GM21526 (cell line): ENCODE results near the gene FIGNL1.

Experiments
- ATAC-seq: cut with Tn5 transposase; IDR thresholded peaks from one replicate; pipeline ENCODE4 v1.9.1; 2021; ENCODE audit warnings: moderate library complexity; ENCODE audit not compliant: unreplicated experiment, low FRiP score

Gene FIGNL1

DNA sequence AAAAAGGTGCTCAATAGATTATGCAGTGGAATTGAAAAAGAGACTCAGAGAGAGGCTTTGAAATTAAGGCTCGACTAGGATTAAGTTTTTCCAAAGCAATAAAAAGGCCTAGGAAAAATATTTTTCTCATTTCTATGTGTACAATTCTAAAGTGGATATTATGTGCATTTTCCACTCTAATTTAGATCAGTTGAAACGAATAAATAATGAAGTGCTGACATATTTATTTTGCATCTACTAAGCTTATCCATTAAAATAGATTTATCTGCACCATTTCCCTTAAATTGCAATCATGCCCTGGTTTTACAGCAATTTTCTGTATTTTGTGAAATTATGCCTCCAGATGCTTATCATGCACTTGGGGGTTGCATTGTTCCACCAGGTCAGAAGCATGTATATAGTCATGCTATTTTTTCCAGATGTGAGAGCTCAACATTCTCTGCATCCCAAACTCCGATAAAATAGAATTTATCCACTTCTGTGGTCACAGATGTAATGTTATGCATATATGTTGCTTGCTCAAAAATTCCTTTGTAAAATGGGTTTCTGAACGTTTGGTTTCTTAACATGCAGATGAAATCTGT lies 18.3 kb downstream of the FIGNL1 start:
- no peak for ATAC-seq

DNA sequence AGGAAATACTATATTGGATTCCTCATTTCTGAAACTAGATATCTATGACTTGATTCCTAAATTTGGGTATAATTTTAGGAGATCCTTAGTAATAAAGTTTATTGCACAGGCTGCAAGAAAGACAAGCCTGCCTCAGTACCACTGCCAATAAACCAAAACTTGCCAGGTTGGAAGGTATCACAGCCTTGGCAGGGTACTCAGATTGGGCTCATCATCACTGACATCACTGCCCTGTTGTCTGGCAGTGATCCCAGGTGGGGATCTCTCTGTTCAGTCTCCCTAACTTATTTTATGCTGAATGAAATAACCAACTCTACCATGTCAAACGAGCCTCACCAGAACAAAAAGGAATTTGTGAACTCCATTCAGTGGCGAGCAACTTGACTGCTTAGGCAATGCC lies 18.8 kb downstream of the FIGNL1 start:
- no peak for ATAC-seq

GRCh38 chr7:50428911-50429310 lies 21.2 kb downstream of the FIGNL1 start:
- no peak for ATAC-seq

DNA sequence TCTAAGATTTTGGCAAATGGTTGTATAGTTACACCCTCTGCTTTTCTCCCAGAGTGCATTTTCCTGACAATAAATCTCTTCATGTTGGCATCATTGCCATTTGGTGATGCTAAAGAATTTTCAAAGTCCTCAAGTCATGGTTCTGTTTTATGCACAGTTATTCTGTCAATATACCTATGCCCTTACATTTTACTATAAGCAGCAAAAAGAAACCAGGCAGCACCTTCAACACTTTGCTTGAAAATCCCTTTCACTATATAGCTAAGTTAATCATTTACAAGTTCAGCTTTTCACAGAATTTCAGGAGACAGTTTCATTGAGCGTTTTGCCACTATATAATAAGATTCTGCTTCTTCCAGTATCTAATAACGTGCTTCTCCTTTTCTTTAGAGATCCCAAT lies 22.6 kb downstream of the FIGNL1 start:
- ATAC-seq, result no peak

GRCh38 chr7:50426280-50427045 lies 23.7 kb downstream of the FIGNL1 start:
- no peak for ATAC-seq

DNA sequence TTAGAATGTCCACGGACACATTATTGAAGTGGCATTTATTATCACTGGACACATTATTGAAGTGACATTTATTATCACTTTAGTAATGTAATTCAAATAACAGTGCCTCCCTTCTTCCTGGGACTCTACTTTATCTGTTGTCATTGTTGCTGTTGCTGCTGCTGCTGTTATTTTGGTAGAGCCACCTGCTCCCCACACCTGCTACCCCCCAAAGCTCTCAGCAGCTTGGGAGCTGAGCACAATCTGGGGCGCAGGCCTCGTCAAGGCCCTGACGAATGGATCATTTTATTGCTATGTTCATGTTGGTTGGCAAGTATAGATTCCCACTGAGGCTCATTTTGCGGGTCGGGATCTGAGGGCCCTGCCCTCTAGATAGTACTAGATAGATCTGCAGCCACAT lies 24.8 kb downstream of the FIGNL1 start:
- no peak for ATAC-seq

DNA sequence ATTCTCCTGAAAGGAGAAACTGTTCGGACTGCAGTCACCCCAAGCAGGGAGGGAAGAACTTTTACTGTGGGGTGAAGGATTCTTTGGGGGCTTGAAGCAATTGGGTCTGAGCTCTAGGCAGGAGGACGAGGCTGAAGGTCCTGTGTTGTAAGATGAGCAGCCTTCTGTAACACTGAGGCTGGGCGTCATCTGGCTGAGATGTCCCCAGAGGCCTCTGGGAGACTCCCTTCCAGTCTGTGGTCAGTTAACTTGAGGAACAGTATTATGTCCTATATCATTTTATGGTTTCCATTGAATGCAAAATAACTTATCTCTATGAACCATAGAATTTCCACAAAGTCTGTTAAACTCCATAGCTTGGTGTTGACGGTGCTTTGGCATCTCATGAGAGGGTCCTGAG lies 26.3 kb downstream of the FIGNL1 start:
- ATAC-seq, result no peak

- ATAC-seq, result no peak
Observed at GRCh38 chr7:50422858-50423257, 27.3 kb downstream of the FIGNL1 start.

DNA sequence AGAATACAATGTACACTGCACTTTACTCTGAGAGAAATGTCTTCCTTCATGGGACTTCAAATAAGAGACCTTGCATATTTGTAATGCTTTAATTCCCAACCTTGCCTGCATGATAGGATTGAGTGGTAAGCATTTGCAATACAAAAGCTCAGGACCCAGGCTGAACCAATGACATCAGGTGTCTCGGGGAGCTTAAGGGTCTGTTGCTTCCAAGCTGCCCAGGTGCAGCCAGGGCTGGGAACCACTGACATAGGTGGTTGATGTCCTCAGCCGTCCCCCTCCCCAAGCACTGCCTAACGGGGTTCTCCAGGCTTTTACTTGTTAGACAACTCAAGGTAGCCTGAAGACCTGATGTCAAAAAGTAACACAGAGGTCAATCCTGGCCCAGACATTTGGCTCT lies 29.1 kb downstream of the FIGNL1 start:
- ATAC-seq, result no peak

DNA sequence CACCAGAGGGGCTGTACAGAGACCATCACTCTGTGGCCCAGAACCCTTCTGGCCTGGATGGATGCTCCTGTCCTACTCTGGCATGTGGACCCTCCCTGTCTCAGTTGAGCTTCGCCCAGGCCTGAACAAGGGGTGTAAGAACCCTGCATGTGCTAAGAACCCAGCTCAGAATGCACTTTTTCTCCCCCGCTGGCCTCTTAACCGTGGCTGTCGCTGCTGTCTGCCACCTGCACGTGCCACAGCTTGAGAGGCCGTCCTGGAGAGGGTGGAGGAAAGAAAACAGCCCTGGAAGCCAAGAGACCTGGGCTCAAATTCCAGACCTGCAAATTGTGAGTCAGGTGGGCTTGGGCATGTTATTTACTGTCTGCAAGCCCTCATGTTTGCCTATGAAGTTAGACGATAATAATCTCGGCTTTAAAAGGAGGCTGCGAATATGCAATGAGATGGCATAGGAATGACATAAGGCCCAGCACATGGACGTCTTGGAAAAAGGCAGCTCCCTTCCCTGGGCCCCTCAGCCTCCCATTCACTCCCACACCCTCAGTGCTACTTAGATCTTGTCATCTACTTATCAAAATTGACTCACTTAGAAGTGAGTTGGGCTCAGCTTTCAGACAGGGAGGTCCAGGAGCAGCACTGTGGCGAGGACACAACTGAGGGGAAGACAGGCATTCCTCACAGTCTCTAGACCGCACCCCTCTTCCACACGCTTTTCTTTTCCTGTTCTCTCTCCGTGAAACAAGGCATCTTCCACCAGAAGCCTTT lies 31.4 kb downstream of the FIGNL1 start:
- ATAC-seq, result no peak

- ATAC-seq, result peak; percentile 83
Observed at GRCh38 chr7:50418086-50418515, 32.0 kb downstream of the FIGNL1 start.

- peak; percentile 80 for ATAC-seq
Observed at GRCh38 chr7:50416527-50417182, 33.5 kb downstream of the FIGNL1 start.

DNA sequence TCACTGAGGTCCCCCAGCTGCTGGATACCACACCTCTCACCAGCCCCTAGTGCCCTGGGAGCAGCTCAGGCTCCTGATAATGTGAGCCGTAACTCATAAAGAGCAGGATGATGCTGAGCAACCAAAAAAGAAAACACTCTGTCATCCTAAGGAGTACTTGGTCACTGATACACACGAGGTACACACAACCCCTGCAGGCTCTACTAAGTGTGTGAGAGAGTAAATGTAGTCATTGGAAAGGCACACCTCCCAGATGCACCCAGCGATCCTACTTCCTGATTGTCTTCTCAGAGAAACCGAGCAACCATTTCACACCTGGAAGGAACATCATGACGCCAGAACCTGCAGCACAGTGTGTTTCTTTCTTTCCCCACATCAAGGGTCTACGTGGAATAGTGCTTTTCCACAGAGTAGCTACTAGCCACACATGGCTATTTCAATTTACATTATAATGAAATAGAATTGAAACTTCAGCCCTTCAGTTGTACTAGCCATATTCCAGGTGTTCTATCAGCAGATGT lies 34.2 kb downstream of the FIGNL1 start:
- ATAC-seq, result no peak

GRCh38 chr7:50413561-50413960 lies 36.6 kb downstream of the FIGNL1 start:
- ATAC-seq, result no peak

DNA sequence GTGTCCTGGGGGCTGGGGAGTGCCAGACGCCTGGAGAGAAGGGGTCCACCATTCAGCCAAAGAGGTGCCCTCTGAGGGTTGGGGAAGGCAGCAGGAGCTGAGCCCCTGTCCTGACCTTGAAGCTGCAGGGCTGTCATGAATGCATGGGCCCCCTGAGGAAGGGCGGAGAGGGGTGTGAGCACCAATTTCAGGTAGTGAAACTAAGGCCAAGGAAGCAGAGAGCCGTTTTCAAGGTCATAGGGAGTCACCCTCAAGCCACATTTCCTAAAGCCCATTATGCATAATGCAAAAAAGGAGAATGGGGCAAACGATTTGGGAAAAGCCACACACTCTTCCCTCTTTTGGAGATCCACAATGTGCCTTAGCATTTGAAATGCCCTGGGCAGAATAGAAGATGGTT lies 37.2 kb downstream of the FIGNL1 start:
- ATAC-seq, result no peak

DNA sequence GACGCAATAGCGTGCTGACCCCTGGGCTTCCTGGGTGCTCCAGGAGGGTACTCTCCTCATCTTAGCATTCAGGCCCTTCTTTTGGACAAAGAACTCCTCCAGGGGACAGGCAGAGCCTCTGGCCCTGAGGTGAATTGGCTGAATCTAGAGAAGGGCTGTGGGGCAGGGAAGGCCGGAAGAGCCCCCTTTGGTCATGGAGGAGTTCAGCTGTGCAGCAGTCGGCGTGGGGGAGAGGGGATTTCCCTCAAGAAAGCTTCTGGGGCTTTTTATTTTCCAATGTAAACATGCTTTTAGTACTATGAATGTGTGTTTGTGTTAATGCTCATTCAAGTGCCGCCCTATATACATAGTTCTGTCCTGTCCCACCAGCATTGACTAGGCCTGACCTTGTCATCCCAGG lies 38.8 kb downstream of the FIGNL1 start:
- no peak for ATAC-seq

GRCh38 chr7:50409856-50410745 lies 40.0 kb downstream of the FIGNL1 start:
- peak; percentile 60 for ATAC-seq

DNA sequence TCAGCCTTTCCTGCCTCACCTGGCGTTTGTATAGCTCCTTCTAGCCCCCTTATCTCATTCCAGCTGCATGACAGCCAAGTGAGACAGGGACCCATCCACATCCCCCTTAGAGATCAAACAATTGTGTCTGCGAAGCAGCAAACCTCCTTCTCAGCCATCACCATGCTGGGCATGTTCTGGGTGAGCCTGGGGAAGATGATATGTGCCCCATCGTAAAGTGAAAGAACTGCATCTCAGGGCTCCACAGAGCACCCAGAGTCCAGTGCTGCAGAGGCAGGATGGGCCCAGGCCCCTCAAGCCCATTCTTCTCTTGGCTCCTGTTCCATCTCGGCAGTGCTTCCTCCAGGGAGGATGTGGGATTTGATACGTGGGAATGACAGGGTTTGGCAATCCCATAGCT lies 43.2 kb downstream of the FIGNL1 start:
- no peak for ATAC-seq

DNA sequence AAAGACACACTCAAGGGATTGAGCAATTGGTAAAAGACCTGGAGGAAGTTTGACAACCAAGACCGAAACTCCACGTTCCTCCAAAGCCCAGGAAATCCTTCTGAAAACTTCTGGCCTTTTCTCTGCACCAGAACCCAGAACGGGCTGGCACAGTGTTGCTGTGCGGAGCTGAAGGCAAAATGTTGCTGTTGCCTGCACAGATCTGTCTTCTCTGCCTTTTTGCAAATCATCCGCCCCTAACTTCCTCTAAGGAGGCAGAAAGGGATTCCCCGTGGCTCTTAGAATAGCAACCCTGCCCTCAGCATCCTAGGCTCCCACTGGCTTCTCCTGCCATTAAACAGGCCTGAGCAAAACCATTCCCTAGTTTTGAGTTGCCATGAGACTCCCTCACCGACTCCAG lies 44.9 kb downstream of the FIGNL1 start:
- no peak for ATAC-seq

GRCh38 chr7:50404392-50404791 lies 45.8 kb downstream of the FIGNL1 start:
- ATAC-seq, result no peak
